Limb (tissue), 2 donors: ENCODE measurements around the gene FHL1.
A peak's percentile ranks its signal among the peaks of the same experiment; 100 is the strongest.
"Not testable (repeated sequence)": the region's sequence is repeated elsewhere in the genome, so short reads cannot be mapped to it uniquely, and the experiment has no call there.

Experiments
- DNase-seq, 2 donors: peaks; one replicate each; pipeline ENCODE4 v3.0.0-alpha.2; 2016; ENCODE audit errors: extremely low spot score in 2 of 2

The FHL1 gene

DNA sequence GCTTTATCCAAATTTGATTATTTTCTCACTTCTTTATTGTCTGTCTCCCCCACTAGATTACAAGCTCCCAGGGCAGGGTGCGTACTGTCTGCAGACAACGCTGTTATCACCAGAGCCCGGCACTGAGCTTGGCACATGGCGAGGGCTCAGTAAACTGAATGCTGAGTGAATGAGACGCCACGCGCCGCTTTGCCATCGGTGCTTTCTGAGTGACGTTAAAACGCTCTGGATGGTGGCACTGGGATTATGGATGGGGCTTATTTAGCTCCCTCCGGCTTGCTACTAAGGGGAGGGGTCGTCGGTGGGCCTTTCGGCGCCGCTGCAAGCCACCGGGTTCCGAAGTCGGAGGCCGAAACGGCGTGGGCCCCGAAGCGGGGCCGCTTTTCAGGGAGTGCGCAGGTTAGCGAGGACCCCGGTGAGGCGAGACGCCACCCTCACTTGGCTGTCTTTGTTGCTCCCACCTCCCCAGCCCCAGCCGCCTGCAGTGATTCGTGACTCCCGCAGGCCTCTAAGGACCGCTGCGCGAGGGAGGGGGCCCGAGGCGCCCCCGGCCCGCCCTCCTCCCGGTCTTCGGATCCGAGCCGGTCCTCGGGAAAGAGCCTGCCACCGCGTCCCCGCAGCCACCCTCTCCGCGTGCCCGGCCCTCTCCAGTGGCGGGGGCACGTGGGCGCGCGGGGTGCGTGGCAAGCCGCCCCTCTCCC, 569 bp upstream of the FHL1 start:
- no peak for DNase-seq

GRCh38 chrX:136147976-136148375, 643 bp downstream of the FHL1 start:
- no peak for DNase-seq

DNA sequence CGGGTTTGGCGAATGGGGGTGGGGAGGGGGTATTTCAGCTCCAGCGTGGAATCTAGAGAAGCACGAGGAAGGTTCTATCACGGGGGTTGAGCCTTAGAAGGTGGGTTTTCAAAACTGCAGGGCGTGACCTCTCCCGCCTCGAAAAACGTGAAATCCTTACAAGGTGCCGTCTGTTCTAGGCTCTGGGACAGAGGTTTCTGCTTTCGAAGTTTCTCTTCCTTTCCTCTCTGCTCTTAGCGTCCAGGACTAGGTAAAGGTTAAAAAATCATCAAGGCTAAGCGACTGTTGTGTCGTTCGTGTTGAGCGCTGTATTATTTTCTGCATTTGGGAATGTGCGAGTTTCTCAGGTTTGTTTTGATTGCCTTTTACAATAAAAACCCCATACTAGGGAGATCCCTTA, 1.1 kb downstream of the FHL1 start:
- DNase-seq = no peak

DNA sequence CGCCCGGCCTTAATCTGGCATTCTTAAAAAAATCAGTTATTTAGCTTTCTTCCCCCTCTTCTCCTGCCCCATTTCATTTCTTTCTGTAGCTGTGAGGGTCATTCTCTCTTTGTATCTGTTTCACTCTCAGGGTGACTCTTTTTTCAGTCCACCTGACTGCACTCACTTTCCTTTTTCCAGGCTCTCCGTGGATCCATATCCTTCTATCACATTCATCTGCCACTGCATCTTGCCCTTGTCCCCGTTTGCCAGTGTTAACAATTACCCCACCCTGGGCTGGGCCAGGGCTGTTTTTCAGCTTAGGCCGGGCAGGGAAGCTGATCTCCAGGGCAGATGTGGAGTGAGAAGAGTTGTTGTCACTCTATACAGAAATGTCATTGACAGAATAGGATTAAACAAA, 7.7 kb downstream of the FHL1 start:
- DNase-seq = no peak

GRCh38 chrX:136156560-136157117, 9.3 kb downstream of the FHL1 start:
- DNase-seq = no peak

DNA sequence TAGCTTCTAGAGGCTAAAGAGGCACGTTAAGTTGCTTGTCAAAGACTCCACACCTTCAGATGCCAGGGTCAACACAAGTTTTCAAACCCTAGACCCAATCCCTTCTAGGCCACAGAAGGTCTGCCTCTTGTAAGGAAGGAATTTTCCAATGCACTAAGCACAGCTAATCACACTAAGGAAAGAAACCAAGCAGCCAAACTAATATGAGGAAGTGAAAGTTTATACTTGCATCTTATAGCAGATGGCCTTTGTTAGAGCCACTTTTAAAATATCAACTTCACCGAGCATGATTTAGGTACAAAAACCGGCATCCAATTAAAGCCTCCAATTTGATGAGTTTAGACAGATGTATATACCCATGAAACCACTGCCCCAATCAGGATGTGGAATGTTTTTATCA, 9.9 kb downstream of the FHL1 start:
- no peak for DNase-seq

- DNase-seq = no peak
Measured at GRCh38 chrX:136158685-136159084, 11.4 kb downstream of the FHL1 start.

DNA sequence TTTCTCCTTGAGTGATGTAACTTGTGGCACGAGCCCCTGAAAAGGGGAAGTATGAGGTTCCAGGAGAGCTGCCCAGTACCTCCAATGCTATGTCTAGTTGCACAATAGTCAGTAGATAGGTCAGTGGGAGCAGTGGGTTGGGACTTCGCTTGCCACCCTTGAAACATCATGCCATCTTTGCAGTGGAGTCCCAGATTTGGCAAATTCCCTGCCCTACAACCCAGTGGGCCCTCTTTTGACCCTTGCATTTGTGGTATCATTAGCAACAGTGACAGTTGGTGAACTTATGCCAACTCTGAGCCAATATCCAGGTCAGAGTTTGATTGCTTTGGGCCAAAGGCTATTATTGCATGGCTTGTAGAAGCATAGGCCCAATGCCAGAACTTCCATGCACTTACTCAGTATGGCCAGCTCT, 12.3 kb downstream of the FHL1 start:
- no peak for DNase-seq

- DNase-seq = no peak
Measured at GRCh38 chrX:136162827-136163570, 15.7 kb downstream of the FHL1 start.

- no peak for DNase-seq
Measured at GRCh38 chrX:136163689-136164088, 16.4 kb downstream of the FHL1 start.

- no peak for DNase-seq
Measured at GRCh38 chrX:136165406-136165805, 18.1 kb downstream of the FHL1 start.

DNA sequence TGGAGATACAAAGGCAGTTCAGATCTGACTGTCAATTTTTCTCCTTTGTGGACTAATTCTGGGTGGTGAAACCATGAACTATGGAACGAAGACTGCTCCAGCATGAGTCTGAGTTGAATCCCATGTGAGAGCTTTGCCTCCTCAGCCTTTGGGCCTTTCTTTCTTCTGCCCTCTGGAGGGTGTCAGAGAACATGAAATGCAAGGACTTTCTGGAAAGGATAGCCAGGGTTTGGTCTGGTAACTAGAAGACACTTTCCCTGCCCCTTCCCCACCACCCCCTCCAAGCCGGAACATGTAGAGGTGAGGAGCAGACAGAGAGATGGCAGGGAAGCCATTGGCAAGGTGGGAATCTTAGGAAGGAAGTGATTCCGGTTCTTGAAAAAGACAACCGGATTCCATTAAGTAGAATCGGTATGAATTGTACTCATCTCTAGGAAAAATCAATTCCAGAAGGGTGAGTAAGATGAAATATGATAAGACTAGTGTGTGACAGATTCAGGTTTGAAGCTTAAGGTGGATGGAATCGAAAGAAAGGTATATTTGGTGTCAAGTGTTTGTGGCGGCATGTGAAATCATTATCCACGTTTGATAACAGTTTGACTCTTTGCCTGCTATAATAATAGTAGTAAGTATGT, 19.0 kb downstream of the FHL1 start:
- DNase-seq = no peak

GRCh38 chrX:136167989-136168388, 20.7 kb downstream of the FHL1 start:
- DNase-seq = not testable (repeated sequence)

GRCh38 chrX:136168929-136169735, 21.8 kb downstream of the FHL1 start:
- DNase-seq = peak; percentile 42 to 57

- DNase-seq = no peak
Measured at GRCh38 chrX:136170139-136170800, 22.9 kb downstream of the FHL1 start.

- DNase-seq = no peak
Measured at GRCh38 chrX:136171420-136171819, 24.1 kb downstream of the FHL1 start.

DNA sequence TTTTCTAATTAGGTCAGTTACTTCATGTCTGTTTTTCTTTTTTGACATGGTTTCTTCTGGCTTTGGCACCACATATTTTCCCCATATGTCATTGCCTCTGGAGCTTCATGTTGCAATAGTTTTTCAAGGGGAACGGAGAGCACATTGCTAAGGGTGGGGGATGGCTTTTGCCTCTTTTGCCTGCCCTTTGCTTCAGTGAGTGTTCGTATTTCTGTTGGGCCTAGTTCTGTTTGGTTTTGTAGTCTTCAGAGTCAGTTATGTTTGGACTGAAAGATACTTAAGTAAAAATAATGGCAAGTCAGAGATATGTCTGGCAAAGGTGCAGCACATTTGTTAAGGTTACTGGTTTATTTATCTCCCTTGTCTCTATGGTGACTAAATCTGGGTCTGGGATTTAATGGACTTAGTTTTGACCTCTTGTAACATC, 29.1 kb downstream of the FHL1 start:
- DNase-seq = no peak

- no peak for DNase-seq
Measured at GRCh38 chrX:136179133-136179532, 31.8 kb downstream of the FHL1 start.

DNA sequence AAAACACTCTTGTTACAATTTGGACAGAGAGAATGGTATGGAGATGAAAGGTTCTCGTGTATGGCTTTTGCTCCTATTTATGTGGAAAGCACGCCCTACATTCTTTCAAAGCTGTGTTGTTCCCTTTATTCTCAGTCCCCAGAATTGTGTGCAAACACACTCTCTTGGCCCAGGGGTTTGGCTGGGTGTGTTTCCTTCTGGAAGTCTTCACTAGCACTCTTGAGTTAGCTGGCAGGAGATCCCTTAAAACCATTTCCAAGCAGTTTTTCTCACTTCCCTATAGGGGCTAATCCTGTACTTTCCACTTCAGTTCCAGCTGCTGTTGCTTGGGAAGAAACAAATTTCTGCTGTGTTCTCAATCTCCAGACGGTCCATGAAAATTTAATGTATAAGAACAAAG, 35.1 kb downstream of the FHL1 start:
- DNase-seq = peak in 1 of 2 donors; percentile 38

DNA sequence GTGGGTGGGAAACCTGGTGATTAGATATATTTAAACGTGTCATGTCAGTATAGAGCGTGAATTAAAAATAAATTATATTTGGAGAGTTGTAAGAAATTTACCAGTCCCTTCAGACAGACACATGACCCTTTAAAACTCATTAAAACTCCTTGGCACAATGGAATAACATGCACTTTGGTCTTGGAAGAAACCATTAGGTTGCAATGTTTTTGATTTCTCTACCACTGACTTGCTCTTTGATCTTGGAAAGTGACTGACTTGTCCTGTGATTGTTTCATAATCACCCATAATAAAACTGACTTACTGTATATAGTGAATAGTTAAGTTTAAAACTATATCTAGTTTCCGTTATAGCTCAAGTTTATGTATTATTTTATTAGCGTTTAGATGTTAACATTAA, 35.8 kb downstream of the FHL1 start:
- DNase-seq = no peak

- DNase-seq = no peak
Measured at GRCh38 chrX:136183917-136184316, 36.6 kb downstream of the FHL1 start.
